Upper lobe of right lung (tissue), 1 donor: ENCODE measurements around the gene CHRD. TPM values are rescaled to one million over a fixed set of nuclear protein-coding genes. Genes with fewer than 3 reads are reported as not detected.

Source experiments
- ATAC-seq: fragments of 200-7000 bp; cut with Tn5 transposase; one replicate; pipeline ENCODE4 v1.9.1; 2020; ENCODE audit warnings: mild to moderate bottlenecking, moderate library complexity
- DNase-seq: peaks from one replicate; pipeline ENCODE4 v3.0.0-alpha.2; 2020
- H3K27ac ChIP-seq: fragments of 200-600 bp; one replicate; pipeline ENCODE4 v1.8.0; 2022
- H3K27me3 ChIP-seq: fragments of 200-600 bp; one replicate; pipeline ENCODE4 v1.8.0; 2022; ENCODE audit warnings: mild to moderate bottlenecking
- H3K36me3 ChIP-seq: fragments of 200-600 bp; one replicate; pipeline ENCODE4 v1.8.0; 2022
- H3K4me1 ChIP-seq: fragments of 200-600 bp; one replicate; pipeline ENCODE4 v1.8.0; 2022
- H3K4me3 ChIP-seq: fragments of 200-600 bp; one replicate; pipeline ENCODE4 v1.8.0; 2022; ENCODE audit warnings: mild to moderate bottlenecking
- H3K9me3 ChIP-seq: fragments of 200-600 bp; one replicate; pipeline ENCODE4 v1.8.0; 2022
- CTCF ChIP-seq: fragments of 200-600 bp; IDR thresholded peaks from one replicate; pipeline ENCODE4 v1.8.0; 2022; ENCODE audit warnings: antibody characterized with exemption
- intact Hi-C: fragments of 100-400 bp; cut with DNase I; formaldehyde crosslinking; loops from one replicate; pipeline ENCODE4 v1.11.0; 2022
- total RNA-seq: library from RNA; stranded (reverse); fragmentation: NEBNext Ultra II Directional; extraction: Animal tissue kit (Norgen Biotek cat#: 25700); gene quantifications from one replicate; pipeline ENCODE4 v1.2.1, GENCODE V29; 2021
- donor health status: DM: no; HTN: yes; CAD: no; lungs with severe emphysema.

Gene CHRD
- total RNA-seq, 1 donor from 2014 or later = 5.3 TPM

GRCh38 chr3:184345317-184346144 is 34.3 kb upstream of the CHRD start:
- H3K4me1 ChIP-seq = peaks cover 8% of the 10 kb centered on the region
- peaks cover 35% of the 10 kb centered on the region for H3K36me3 ChIP-seq
- no peaks in the 10 kb centered on the region for H3K27me3 ChIP-seq
- DNase-seq (peak; percentile 76), ATAC-seq (peak; percentile 86)
- intact Hi-C loops = no loop called here
- no peaks in the 10 kb centered on the region for H3K9me3 ChIP-seq
- peak; percentile 52 for TF ChIP-seq CTCF
- no peak overlapping the region for H3K4me3 ChIP-seq
- no peak overlapping the region for H3K27ac ChIP-seq

GRCh38 chr3:184346480-184347190 is 33.2 kb upstream of the CHRD start:
- no peak for ATAC-seq
- Histone ChIP-seq H3K27me3 (no peaks in the 10 kb centered on the region), H3K4me3 (no peak overlapping the region), H3K9me3 (no peaks in the 10 kb centered on the region), H3K4me1 (peaks cover 8% of the 10 kb centered on the region), H3K36me3 (peaks cover 33% of the 10 kb centered on the region), H3K27ac (no peak overlapping the region)
- no peak for DNase-seq
- no peak for TF ChIP-seq CTCF
- intact Hi-C loops = no loop called here

DNA sequence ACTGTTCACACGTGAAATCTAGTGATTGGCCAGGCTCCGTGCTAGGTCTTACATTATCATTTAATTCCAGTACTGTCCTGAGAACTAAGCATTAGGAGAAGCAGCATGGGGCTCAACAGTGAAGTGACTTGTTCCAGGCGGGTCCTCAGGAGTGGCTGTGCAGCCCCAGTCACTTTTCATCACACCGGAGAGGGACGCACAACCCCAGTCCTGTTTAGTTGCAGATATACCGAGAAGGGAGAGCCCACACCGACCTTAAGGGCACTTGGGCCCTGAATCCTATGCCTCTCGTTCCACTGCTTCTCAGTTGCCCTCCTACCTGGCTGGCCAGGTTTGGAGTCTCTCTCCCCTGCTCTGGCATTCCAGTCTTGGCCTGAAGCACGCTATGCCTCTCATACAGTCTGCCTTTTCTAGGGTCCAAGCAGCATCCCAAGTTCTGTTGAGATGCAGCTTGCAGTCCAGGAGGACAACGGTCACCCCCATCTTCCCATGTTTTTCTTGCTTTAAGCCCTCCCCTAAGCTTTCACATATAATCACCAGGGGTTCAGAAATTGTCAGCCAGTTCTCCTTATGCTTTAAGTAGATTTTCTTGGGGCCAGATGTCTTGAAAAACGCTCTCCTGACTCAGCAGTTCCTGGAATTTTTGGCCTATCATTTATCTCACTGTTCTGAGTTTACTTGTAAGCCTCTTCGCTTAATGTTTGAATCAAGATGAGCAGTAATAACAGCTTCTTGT is 32.4 kb upstream of the CHRD start:
- no peaks in the 10 kb centered on the region for H3K9me3 ChIP-seq
- no peak overlapping the region for H3K27ac ChIP-seq
- intact Hi-C loops = no loop called here
- H3K36me3 ChIP-seq = peaks cover 25% of the 10 kb centered on the region
- H3K4me1 ChIP-seq = peaks cover 8% of the 10 kb centered on the region
- ATAC-seq (no peak), DNase-seq (no peak)
- H3K27me3 ChIP-seq = no peaks in the 10 kb centered on the region
- TF ChIP-seq CTCF = no peak
- no peak overlapping the region for H3K4me3 ChIP-seq

DNA sequence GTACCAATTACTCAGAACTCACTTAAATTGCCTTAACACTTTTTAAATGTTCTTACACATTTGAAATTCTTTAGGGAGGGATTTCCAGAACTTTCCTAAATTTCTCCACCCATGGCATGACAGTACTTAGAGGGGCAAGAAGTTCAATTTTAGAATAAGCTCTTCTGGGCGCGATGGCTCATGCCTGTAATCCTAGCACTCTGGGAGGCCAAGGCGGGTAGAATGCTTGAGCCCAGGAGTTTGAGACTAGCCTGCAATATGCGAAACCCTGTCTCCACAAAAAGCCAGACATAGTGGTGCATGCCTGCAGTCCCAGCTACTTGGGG is 31.8 kb upstream of the CHRD start:
- no peaks in the 10 kb centered on the region for H3K9me3 ChIP-seq
- H3K27me3 ChIP-seq = no peaks in the 10 kb centered on the region
- peaks cover 8% of the 10 kb centered on the region for H3K4me1 ChIP-seq
- no peak overlapping the region for H3K4me3 ChIP-seq
- no peak overlapping the region for H3K27ac ChIP-seq
- no peak for TF ChIP-seq CTCF
- no peak for ATAC-seq
- intact Hi-C loops = no loop called here
- no peak for DNase-seq
- H3K36me3 ChIP-seq = peaks cover 20% of the 10 kb centered on the region

DNA sequence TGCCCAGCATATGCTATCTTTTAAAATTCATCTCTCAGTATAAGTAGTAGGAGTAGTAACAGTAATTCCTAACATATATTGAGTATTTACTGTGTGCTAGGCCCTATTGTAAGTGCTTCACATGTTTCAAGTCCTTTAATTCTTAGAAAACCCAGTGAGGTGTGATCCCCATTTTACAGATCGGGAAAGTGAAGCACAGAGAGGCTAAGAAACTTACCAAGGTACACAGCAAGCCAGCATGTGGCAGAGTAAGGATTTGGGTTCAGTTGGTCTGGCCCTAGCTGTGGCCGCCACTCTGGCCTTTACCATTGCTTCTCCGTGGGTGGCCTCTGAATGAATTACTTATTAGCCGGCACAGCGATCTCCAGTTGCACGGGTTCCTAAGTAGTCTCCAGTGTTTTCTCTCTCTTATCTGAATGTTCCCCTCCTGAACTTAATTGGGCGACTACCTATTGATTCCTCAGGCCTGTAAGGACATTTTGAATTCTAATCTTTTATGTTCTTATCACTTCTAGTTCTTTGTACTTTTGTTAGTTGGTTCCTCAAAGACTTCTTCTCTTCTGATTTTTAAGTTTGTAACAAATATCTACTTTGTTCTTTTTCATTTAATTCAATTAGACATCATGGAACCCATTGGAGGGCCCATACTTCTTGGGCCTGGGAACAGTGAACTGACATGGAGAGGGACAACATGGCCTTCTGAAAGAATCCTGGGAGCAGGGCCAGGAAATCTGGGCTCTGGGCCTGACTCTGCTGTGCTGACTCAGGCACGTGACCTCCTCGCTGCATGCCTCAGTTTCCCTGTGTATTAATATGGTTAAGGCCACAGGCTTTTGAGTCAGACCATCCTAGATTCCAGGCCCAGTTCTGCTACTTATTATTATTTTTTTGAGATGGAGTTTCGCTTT is 30.0 kb upstream of the CHRD start:
- DNase-seq (no peak), ATAC-seq (no peak)
- Histone ChIP-seq H3K4me1 (peaks cover 8% of the 10 kb centered on the region), H3K27ac (no peak overlapping the region), H3K9me3 (no peaks in the 10 kb centered on the region), H3K36me3 (peaks cover 6% of the 10 kb centered on the region), H3K27me3 (no peaks in the 10 kb centered on the region), H3K4me3 (no peak overlapping the region)
- no peak for TF ChIP-seq CTCF
- intact Hi-C loops = no loop called here
